ENCODE data around the gene PRPF38A. TPM values are rescaled to one million over a fixed set of nuclear protein-coding genes. Genes with fewer than 3 reads are reported as not detected.

The PRPF38A gene
- polyA plus RNA-seq, 2 of the 4 experiments (the other 2 are of a cell fraction), result 12.9 to 30.4 TPM

- Histone ChIP-seq H3K4me1 (no peaks in the 10 kb centered on the region), H3K4me2 (no peak overlapping the region), H3K9me3 (no peaks in the 10 kb centered on the region), H3K4me3 (no peak overlapping the region), H3K27ac (no peak overlapping the region)
- TF ChIP-seq CHD2 (IDR thresholded peaks at IDR 0.05; ENCODE audit: low read length, partially characterized antibody), result no peak
- TF ChIP-seq ZFP36 (IDR thresholded peaks at IDR 0.05; ENCODE audit: borderline replicate concordance, partially characterized antibody), result no peak
- TF ChIP-seq FOXS1 (CRISPR knock-in tag; IDR thresholded peaks at IDR 0.05), result no peak
- TF ChIP-seq PBX3 (IDR thresholded peaks at IDR 0.05), result no peak
- TF ChIP-seq BHLHE40 (IDR thresholded peaks at IDR 0.05; ENCODE audit: low read depth, low read length), result no peak
- TF ChIP-seq EP300 (IDR thresholded peaks at IDR 0.05), result no peak
- no peak for TF ChIP-seq ESRRA (IDR thresholded peaks at IDR 0.05; ENCODE audit: borderline replicate concordance, low read length)
- TF ChIP-seq MYC (IDR thresholded peaks at IDR 0.05; ENCODE audit: borderline replicate concordance, low read length), result no peak
- TF ChIP-seq NFE2L2 (conservative IDR thresholded peaks at IDR 0.05; ENCODE audit: low read length), result no peak
- TF ChIP-seq PHF8 (IDR thresholded peaks at IDR 0.05; ENCODE audit: borderline replicate concordance, low read depth), result no peak
- TF ChIP-seq E2F6 (IDR thresholded peaks at IDR 0.05; ENCODE audit: borderline replicate concordance, low read depth), result no peak
- TF ChIP-seq POLR2AphosphoS2 (conservative IDR thresholded peaks at IDR 0.05; ENCODE audit: low read length), result no peak
- no peak for TF ChIP-seq MAX (IDR thresholded peaks at IDR 0.05)
- TF ChIP-seq HES2 (IDR thresholded peaks at IDR 0.05), result no peak
- no peak for TF ChIP-seq ZC3H11A (IDR thresholded peaks at IDR 0.05)
- TF ChIP-seq HOXA7 (CRISPR knock-in tag; IDR thresholded peaks at IDR 0.05), result no peak
- TF ChIP-seq ATOH8 (CRISPR knock-in tag; IDR thresholded peaks at IDR 0.05; ENCODE audit: low read depth), result no peak
- TF ChIP-seq CEBPB (IDR thresholded peaks at IDR 0.05), result no peak
- TF ChIP-seq TFCP2L1 (CRISPR knock-in tag; IDR thresholded peaks at IDR 0.05), result no peak
- CTCF ChIA-PET, result interaction anchor here (0.6 to 1.0 kb wide), 2 partner anchors 68 to 96 kb away, joined by 3 read pairs; no protein-coding TSS in a partner anchor
- WGBS (ENCODE audit: missing lambda C conversion rate), result 100% methylated on average over 1 of the region's 1 CpG
- DNase-seq (ENCODE audit: low read depth in 1 of 2, low spot score in 1 of 2) (no peak), ATAC-seq (no peak), FAIRE-seq (no peak)
- POLR2A ChIA-PET, result no interaction called here
Observed at GRCh38 chr1:52435650-52436049, 31.2 kb downstream of the PRPF38A start.

GRCh38 chr1:52436817-52437216 is 32.4 kb downstream of the PRPF38A start:
- Histone ChIP-seq H3K27ac (no peak overlapping the region), H3K4me1 (no peaks in the 10 kb centered on the region), H3K4me3 (no peak overlapping the region), H3K4me2 (no peak overlapping the region), H3K9me3 (no peaks in the 10 kb centered on the region)
- WGBS (ENCODE audit: missing lambda C conversion rate), result 78% methylated on average over 7 of the region's 7 CpGs
- CTCF ChIA-PET, result no interaction called here
- FAIRE-seq (no peak), ATAC-seq (no peak), DNase-seq (ENCODE audit: low read depth in 1 of 2, low spot score in 1 of 2) (no peak)
- TF ChIP-seq KDM1A (IDR thresholded peaks at IDR 0.05; ENCODE audit: low read depth) (no peak), EP300 (IDR thresholded peaks at IDR 0.05) (no peak), HMGXB4 (CRISPR knock-in tag; IDR thresholded peaks at IDR 0.05; ENCODE audit: borderline replicate concordance) (no peak), REST (IDR thresholded peaks at IDR 0.05) (no peak), MAX (IDR thresholded peaks at IDR 0.05) (no peak), FOXS1 (CRISPR knock-in tag; IDR thresholded peaks at IDR 0.05) (no peak), KDM5A (IDR thresholded peaks at IDR 0.05) (no peak), POLR2AphosphoS2 (conservative IDR thresholded peaks at IDR 0.05; ENCODE audit: low read length) (no peak), E2F6 (IDR thresholded peaks at IDR 0.05; ENCODE audit: borderline replicate concordance, low read depth) (no peak)
- POLR2A ChIA-PET, result no interaction called here
